GM13977 (cell line): ENCODE results near the gene TFG.

Source experiments
- DNase-seq: peaks from one replicate; pipeline ENCODE4 v3.0.0; 2012; ENCODE audit warnings: low spot score
- CTCF ChIP-seq: IDR thresholded peaks from 2 replicates; pipeline ENCODE4 v1.5.1; 2012; ENCODE audit warnings: mild to moderate bottlenecking, control low read depth; ENCODE audit not compliant: insufficient read depth; ENCODE audit errors: extremely low read depth, missing control alignments
- in situ Hi-C: fragments of 300-500 bp; cut with MboI; formaldehyde crosslinking; loops from one replicate; pipeline ENCODE4 v1.12.0; 2022; ENCODE audit warnings: low sequenced_read_pairs, low pct_unique_long_range_greater_than_20kb, mixed read lengths, inconsistent platforms; ENCODE audit not compliant: unreplicated experiment

TFG gene

GRCh38 chr3:100706365-100706764 is 2.9 kb upstream of the TFG start:
- in situ Hi-C loops = no loop called here
- DNase-seq = no peak
- no peak for TF ChIP-seq CTCF

GRCh38 chr3:100708644-100708988 is 678 bp upstream of the TFG start:
- no peak for TF ChIP-seq CTCF

GRCh38 chr3:100709842-100710260 is 557 bp downstream of the TFG start:
- peak; percentile 29 for DNase-seq
- in situ Hi-C loops = no loop called here
- TF ChIP-seq CTCF = no peak

More at GRCh38 chr3:100708644-100708988, 678 bp upstream of the TFG start:
- DNase-seq = no peak
- in situ Hi-C loops = no loop called here

- peak; percentile 32 for TF ChIP-seq CTCF
- DNase-seq = peak; percentile 73
- in situ Hi-C loops = no loop called here
These were observed 1.1 kb downstream of the TFG start for GRCh38 chr3:100710261-100710968.

GRCh38 chr3:100715176-100715575 is 5.9 kb downstream of the TFG start:
- DNase-seq = no peak
- in situ Hi-C loops = no loop called here
- TF ChIP-seq CTCF = no peak

- TF ChIP-seq CTCF = no peak
- in situ Hi-C loops = no loop called here
- no peak for DNase-seq
These were observed 7.8 kb downstream of the TFG start for GRCh38 chr3:100717063-100717462.
